ENCODE measurements around the gene EMP1.

EMP1 gene

GRCh38 chr12:13182881-13183280, 13.6 kb upstream of the EMP1 start:
- no peak overlapping the region for H3K27ac ChIP-seq
- no peak for TF ChIP-seq CTCF (conservative IDR thresholded peaks at IDR 0.05)

- no peak for TF ChIP-seq CTCF (conservative IDR thresholded peaks at IDR 0.05)
- H3K27ac ChIP-seq, result no peak overlapping the region
Measured at GRCh38 chr12:13183620-13184019, 12.9 kb upstream of the EMP1 start.

- no peak for TF ChIP-seq CTCF (conservative IDR thresholded peaks at IDR 0.05)
- H3K27ac ChIP-seq, result no peak overlapping the region
Measured at GRCh38 chr12:13186302-13186701, 10.2 kb upstream of the EMP1 start.

GRCh38 chr12:13187399-13187798, 9.1 kb upstream of the EMP1 start:
- no peak overlapping the region for H3K27ac ChIP-seq

GRCh38 chr12:13189264-13189663, 7.3 kb upstream of the EMP1 start:
- no peak overlapping the region for H3K27ac ChIP-seq
- no peak for TF ChIP-seq CTCF (conservative IDR thresholded peaks at IDR 0.05)

More at GRCh38 chr12:13187399-13187798, 9.1 kb upstream of the EMP1 start:
- TF ChIP-seq CTCF (conservative IDR thresholded peaks at IDR 0.05), result no peak

GRCh38 chr12:13190275-13190674, 6.3 kb upstream of the EMP1 start:
- no peak overlapping the region for H3K27ac ChIP-seq
- TF ChIP-seq CTCF (conservative IDR thresholded peaks at IDR 0.05), result no peak

GRCh38 chr12:13192719-13193118, 3.8 kb upstream of the EMP1 start:
- H3K27ac ChIP-seq, result peak overlapping the region; percentile 10; the same call in 1 of the 2 replicates
- TF ChIP-seq CTCF (conservative IDR thresholded peaks at IDR 0.05), result no peak
